OCI-LY7 (cell line): Measurements from ENCODE around the gene CDADC1. TPM values are rescaled to one million over a fixed set of nuclear protein-coding genes. Genes with fewer than 3 reads are reported as not detected.
A peak's percentile ranks its signal among the peaks of the same experiment; 100 is the strongest.

Source experiments
- BruUV-seq: library from RNA; stranded (reverse); fragments of 400-500 nt; replicated peaks from 2 replicates; lab custom pipeline; 2021; lab: Mats Ljungman, UMichigan
- CTCF ChIA-PET: fragments of 300-600 bp; sonication (Branson Sonifier 250); formaldehyde crosslinking; loops from one replicate; lab custom pipeline; 2022; ENCODE audit warnings: antibody characterized with exemption; ENCODE audit not compliant: unreplicated experiment; lab: Charles Lee
- POLR2A ChIA-PET: fragments of 300-600 bp; sonication (Branson Sonifier 250); formaldehyde crosslinking; loops from one replicate; lab custom pipeline; 2022; ENCODE audit warnings: antibody characterized with exemption; lab: Charles Lee
- DNase-seq: peaks from one replicate; pipeline ENCODE4 v3.0.0-alpha.2; 2015; ENCODE audit warnings: low spot score
- H2AFZ ChIP-seq: fragments of 200-600 bp; sonication (generic), shearing (Covaris generic); 2 replicates; pipeline ENCODE4 v1.6.1; 2014; ENCODE audit warnings: mild to moderate bottlenecking, antibody characterized with exemption, low read length, moderate library complexity
- H3K27ac ChIP-seq: fragments of 200-600 bp; sonication (generic); 2 replicates; pipeline ENCODE4 v1.5.1; 2014; ENCODE audit warnings: mixed run types, low read depth, mild to moderate bottlenecking, moderate library complexity, low read length, inconsistent platforms; ENCODE audit not compliant: poor library complexity, severe bottlenecking
- H3K36me3 ChIP-seq: fragments of 200-600 bp; sonication (generic); 2 replicates; pipeline ENCODE4 v1.6.1; 2014; ENCODE audit warnings: mild to moderate bottlenecking, antibody characterized with exemption, low read length, moderate library complexity, mixed read lengths; ENCODE audit not compliant: insufficient read depth
- H3K4me1 ChIP-seq: fragments of 200-600 bp; sonication (generic); 2 replicates; pipeline ENCODE4 v1.5.1; 2014; ENCODE audit warnings: mild to moderate bottlenecking, low read length; ENCODE audit not compliant: insufficient read depth, poor library complexity, severe bottlenecking
- H3K4me2 ChIP-seq: fragments of 200-600 bp; sonication (generic); 2 replicates; pipeline ENCODE4 v1.6.1; 2014; ENCODE audit warnings: mild to moderate bottlenecking, low read length
- H3K4me3 ChIP-seq: fragments of 200-600 bp; sonication (generic); 2 replicates; pipeline ENCODE4 v1.5.1; 2014; ENCODE audit warnings: mild to moderate bottlenecking, low read depth, low read length; ENCODE audit not compliant: poor library complexity, severe bottlenecking
- H3K79me2 ChIP-seq: fragments of 200-600 bp; sonication (generic); 2 replicates; pipeline ENCODE4 v1.6.1; 2016; ENCODE audit warnings: low read depth, mild to moderate bottlenecking, low read length, moderate library complexity, mixed read lengths; ENCODE audit not compliant: insufficient read depth
- H3K9me2 ChIP-seq: fragments of 200-600 bp; sonication (generic); 2 replicates; pipeline ENCODE4 v1.6.1; 2016; ENCODE audit warnings: mild to moderate bottlenecking, low read length, mixed read lengths; ENCODE audit not compliant: insufficient read depth
- H3K9me3 ChIP-seq: fragments of 200-600 bp; sonication (generic); 2 replicates; pipeline ENCODE4 v1.6.1; 2014; ENCODE audit warnings: mild to moderate bottlenecking, mixed run types, low read length, mixed read lengths
- H4K20me1 ChIP-seq: fragments of 200-600 bp; sonication (generic); 2 replicates; pipeline ENCODE4 v1.6.1; 2014; ENCODE audit warnings: mild to moderate bottlenecking, antibody characterized with exemption, low read length, moderate library complexity, mixed read lengths; ENCODE audit not compliant: insufficient read depth
- EZH2phosphoT487 ChIP-seq: fragments of 200-600 bp; sonication (generic); IDR thresholded peaks from 2 replicates; pipeline ENCODE4 v1.6.1; 2018; ENCODE audit warnings: low read depth, borderline replicate concordance, mild to moderate bottlenecking, mixed run types, antibody characterized with exemption, low read length, moderate library complexity, mixed read lengths
- intact Hi-C: fragments of 100-400 bp; cut with micrococcal nuclease; formaldehyde crosslinking; loops from one replicate; pipeline ENCODE4 v1.10.0; 2022; ENCODE audit not compliant: unreplicated experiment
- total RNA-seq, 2 experiments: library from RNA; depleted of rRNA in 1 of 2; stranded (reverse); fragments of >200 nt in 1 of 2; shearing (Covaris generic) in 1 of 2; gene quantifications; 2 replicates each; pipeline ENCODE4 v1.2.3, GENCODE V29; 2014 to 2022
- TF ChIP-seq, protein P1 (sequence below): fragments of 200-600 bp; sonication (generic); conservative IDR thresholded peaks from 2 replicates; pipeline ENCODE4 v1.5.1; 2014; ENCODE audit warnings: mild to moderate bottlenecking, antibody characterized with exemption, low read length, moderate library complexity, mixed read lengths

CDADC1 gene
- total RNA-seq, 2 experiments from 2014 or later = 9.1 to 12.5 TPM

DNA sequence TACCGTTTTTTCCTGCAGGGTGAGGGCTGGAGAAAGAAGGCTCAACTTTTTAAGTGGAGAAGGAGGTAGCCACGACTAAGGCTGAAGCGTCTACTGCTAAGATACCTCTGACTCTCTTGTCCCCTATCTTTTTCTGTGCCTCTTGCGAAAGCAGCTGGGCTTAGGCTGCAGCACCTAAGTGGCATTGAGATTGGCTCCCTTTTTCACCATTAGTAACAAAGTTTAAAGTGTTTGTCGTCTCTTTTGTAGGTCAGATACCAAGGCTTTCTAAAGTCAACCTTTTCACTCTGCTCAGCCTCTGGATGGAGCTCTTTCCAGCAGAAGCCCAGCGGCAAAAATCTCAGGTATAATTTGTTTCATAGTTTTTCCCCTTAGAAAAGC lies 887 bp downstream of the CDADC1 start:
- Histone ChIP-seq H3K4me3 (peak overlapping the region; percentile 83), H3K4me1 (peaks cover 11% of the 10 kb centered on the region), H3K79me2 (peaks cover 13% of the 10 kb centered on the region; the same call in 1 of the 2 replicates), H3K9me3 (no peaks in the 10 kb centered on the region), H3K27ac (peak overlapping the region; percentile 25), H3K36me3 (peaks cover 23% of the 10 kb centered on the region), H3K9me2 (0 out of 2 replicates have a peak, but pooled peaks cover 6% of the 10 kb centered on the region), H3K4me2 (peak overlapping the region; percentile 79), H4K20me1 (no peaks in the 10 kb centered on the region), H2AFZ (peak overlapping the region; percentile 92)
- TF ChIP-seq EZH2phosphoT487 = no peak
- TF ChIP-seq, protein P1, sequence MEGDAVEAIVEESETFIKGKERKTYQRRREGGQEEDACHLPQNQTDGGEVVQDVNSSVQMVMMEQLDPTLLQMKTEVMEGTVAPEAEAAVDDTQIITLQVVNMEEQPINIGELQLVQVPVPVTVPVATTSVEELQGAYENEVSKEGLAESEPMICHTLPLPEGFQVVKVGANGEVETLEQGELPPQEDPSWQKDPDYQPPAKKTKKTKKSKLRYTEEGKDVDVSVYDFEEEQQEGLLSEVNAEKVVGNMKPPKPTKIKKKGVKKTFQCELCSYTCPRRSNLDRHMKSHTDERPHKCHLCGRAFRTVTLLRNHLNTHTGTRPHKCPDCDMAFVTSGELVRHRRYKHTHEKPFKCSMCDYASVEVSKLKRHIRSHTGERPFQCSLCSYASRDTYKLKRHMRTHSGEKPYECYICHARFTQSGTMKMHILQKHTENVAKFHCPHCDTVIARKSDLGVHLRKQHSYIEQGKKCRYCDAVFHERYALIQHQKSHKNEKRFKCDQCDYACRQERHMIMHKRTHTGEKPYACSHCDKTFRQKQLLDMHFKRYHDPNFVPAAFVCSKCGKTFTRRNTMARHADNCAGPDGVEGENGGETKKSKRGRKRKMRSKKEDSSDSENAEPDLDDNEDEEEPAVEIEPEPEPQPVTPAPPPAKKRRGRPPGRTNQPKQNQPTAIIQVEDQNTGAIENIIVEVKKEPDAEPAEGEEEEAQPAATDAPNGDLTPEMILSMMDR = peak; percentile 69
- intact Hi-C loops = loop anchor here (5.0 kb wide), 2 partner anchors 189 to 359 kb away; no protein-coding TSS in a partner anchor
- POLR2A ChIA-PET = interaction anchor here (0.8 to 1.6 kb wide), 8 partner anchors 9 to 419 kb away, joined by 3 to 5 read pairs (median 4); no protein-coding TSS in a partner anchor
- CTCF ChIA-PET = interaction anchor here (0.9 to 1.4 kb wide), 2 partner anchors 13 to 32 kb away, joined by 3 read pairs; no protein-coding TSS in a partner anchor
- no TSS peak for BruUV-seq
- DNase-seq = peak; percentile 30

DNA sequence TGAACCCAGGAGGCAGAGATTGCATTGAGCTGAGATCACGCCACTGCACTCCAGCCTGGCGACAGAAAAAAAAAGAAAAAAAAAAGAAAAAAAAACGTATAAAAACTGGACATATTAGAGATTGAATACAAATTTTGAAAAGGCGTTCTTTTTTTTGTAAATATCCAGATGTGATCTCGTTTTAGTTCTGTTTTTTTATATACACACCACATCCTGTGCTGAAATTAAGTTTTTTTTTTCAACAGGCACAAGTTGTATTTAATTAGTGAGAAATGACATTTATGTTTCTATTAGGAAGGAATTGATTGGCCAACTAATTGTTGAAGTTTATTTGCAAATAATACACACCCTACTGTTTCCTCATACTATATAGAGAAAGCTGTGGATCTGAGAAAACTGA lies 3.6 kb downstream of the CDADC1 start:
- BruUV-seq = no TSS peak
- Histone ChIP-seq H2AFZ (no peak overlapping the region), H3K9me3 (no peaks in the 10 kb centered on the region), H3K27ac (no peak overlapping the region), H3K9me2 (0 out of 2 replicates have a peak, but pooled peaks cover 6% of the 10 kb centered on the region), H4K20me1 (no peaks in the 10 kb centered on the region), H3K4me1 (peaks cover 11% of the 10 kb centered on the region), H3K79me2 (peaks cover 13% of the 10 kb centered on the region; the same call in 1 of the 2 replicates), H3K36me3 (peaks cover 49% of the 10 kb centered on the region), H3K4me2 (no peak overlapping the region), H3K4me3 (no peak overlapping the region)
- intact Hi-C loops = no loop called here
- ChIA-PET CTCF (no interaction called here), POLR2A (interaction anchor here (0.5 kb wide), 1 partner anchor 214 kb away, joined by 3 read pairs; no protein-coding TSS in a partner anchor)
- no peak for TF ChIP-seq EZH2phosphoT487
- TF ChIP-seq, protein P1 = no peak
- DNase-seq = no peak

DNA sequence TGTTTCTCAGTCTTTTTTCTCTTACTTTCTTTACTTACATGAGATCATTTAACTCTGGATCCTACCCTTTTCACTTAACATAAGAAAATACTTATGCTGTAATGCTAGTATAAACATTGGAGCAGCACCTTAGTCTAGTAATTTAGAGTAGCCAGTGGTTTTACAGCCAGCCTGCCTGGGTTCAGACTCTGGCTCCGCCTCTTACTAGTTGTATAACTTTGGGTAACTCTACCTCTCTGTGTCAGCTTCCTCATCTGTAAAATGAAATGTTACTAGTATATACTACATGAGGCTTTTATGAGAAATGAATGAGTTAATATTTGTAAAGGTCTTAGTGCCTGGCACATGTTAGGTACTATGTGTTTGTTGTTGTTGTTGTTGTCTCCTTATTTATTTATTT lies 5.6 kb downstream of the CDADC1 start:
- peaks cover 67% of the 10 kb centered on the region for H3K36me3 ChIP-seq
- POLR2A ChIA-PET = no interaction called here
- BruUV-seq = no TSS peak
- CTCF ChIA-PET = no interaction called here
- H3K9me2 ChIP-seq = no peaks in the 10 kb centered on the region
- intact Hi-C loops = no loop called here
- H2AFZ ChIP-seq = no peak overlapping the region
- no peaks in the 10 kb centered on the region for H4K20me1 ChIP-seq
- H3K4me1 ChIP-seq = peaks cover 11% of the 10 kb centered on the region
- DNase-seq = no peak
- H3K9me3 ChIP-seq = no peaks in the 10 kb centered on the region
- H3K79me2 ChIP-seq = peaks cover 11% of the 10 kb centered on the region; the same call in 1 of the 2 replicates
- no peak for TF ChIP-seq EZH2phosphoT487
- TF ChIP-seq, protein P1 = no peak
- no peak overlapping the region for H3K4me3 ChIP-seq
- no peak overlapping the region for H3K4me2 ChIP-seq
- H3K27ac ChIP-seq = no peak overlapping the region
